ENCODE results near the gene OR2T27.
"Not testable (repeated sequence)": the region's sequence is repeated elsewhere in the genome, so short reads cannot be mapped to it uniquely, and the experiment has no call there.

OR2T27 gene

GRCh38 chr1:248640906-248641305, 14.4 kb downstream of the OR2T27 start:
- DNase-seq (ENCODE audit: low read depth), result not testable (repeated sequence)

- not testable (repeated sequence) for DNase-seq (ENCODE audit: low read depth)
These were observed 15.7 kb downstream of the OR2T27 start for GRCh38 chr1:248639652-248640051.

- not testable (repeated sequence) for DNase-seq (ENCODE audit: low read depth)
These were observed 18.7 kb downstream of the OR2T27 start for GRCh38 chr1:248636612-248637011.

- DNase-seq (ENCODE audit: low read depth), result not testable (repeated sequence)
These were observed 20.3 kb downstream of the OR2T27 start, which contains the start of gene OR2T11 for GRCh38 chr1:248634991-248635390. TSS of gene OR2T11 (minus strand) at chr1:248635091. CDS start at chr1:248627128, 7,963 bp downstream.

- no peak for DNase-seq (ENCODE audit: low read depth)
These were observed 23.8 kb downstream of the OR2T27 start for GRCh38 chr1:248631354-248632008.

- DNase-seq (ENCODE audit: low read depth), result no peak
These were observed 24.8 kb downstream of the OR2T27 start for GRCh38 chr1:248630551-248630950.

- DNase-seq (ENCODE audit: low read depth), result no peak
These were observed 27.1 kb downstream of the OR2T27 start for GRCh38 chr1:248627971-248628844.

- DNase-seq (ENCODE audit: low read depth), result no peak
These were observed 29.4 kb downstream of the OR2T27 start for GRCh38 chr1:248625971-248626370.

- DNase-seq (ENCODE audit: low read depth), result no peak
These were observed 30.2 kb downstream of the OR2T27 start for GRCh38 chr1:248625166-248625565.

GRCh38 chr1:248622570-248623001, 32.7 kb downstream of the OR2T27 start:
- no peak for DNase-seq (ENCODE audit: low read depth)

- no peak for DNase-seq (ENCODE audit: low read depth)
These were observed 33.6 kb downstream of the OR2T27 start for GRCh38 chr1:248621770-248622169.

- DNase-seq (ENCODE audit: low read depth), result peak; percentile 22
These were observed 36.5 kb downstream of the OR2T27 start for GRCh38 chr1:248618878-248619277.

GRCh38 chr1:248618119-248618518, 37.2 kb downstream of the OR2T27 start:
- no peak for DNase-seq (ENCODE audit: low read depth)

- DNase-seq (ENCODE audit: low read depth), result no peak
These were observed 41.6 kb downstream of the OR2T27 start for GRCh38 chr1:248613742-248614141.

- no peak for DNase-seq (ENCODE audit: low read depth)
These were observed 43.4 kb downstream of the OR2T27 start for GRCh38 chr1:248611883-248612414.

- DNase-seq (ENCODE audit: low read depth), result no peak
These were observed 45.0 kb downstream of the OR2T27 start for GRCh38 chr1:248610301-248610700.

All from stimulated activated CD8-positive, alpha-beta memory T cell treated with anti-CD3 and anti-CD28 coated beads, Interleukin-4, amount 100 ng/mL, for 24 hours (primary cell).